ENCODE data around the gene LSS.

DNA sequence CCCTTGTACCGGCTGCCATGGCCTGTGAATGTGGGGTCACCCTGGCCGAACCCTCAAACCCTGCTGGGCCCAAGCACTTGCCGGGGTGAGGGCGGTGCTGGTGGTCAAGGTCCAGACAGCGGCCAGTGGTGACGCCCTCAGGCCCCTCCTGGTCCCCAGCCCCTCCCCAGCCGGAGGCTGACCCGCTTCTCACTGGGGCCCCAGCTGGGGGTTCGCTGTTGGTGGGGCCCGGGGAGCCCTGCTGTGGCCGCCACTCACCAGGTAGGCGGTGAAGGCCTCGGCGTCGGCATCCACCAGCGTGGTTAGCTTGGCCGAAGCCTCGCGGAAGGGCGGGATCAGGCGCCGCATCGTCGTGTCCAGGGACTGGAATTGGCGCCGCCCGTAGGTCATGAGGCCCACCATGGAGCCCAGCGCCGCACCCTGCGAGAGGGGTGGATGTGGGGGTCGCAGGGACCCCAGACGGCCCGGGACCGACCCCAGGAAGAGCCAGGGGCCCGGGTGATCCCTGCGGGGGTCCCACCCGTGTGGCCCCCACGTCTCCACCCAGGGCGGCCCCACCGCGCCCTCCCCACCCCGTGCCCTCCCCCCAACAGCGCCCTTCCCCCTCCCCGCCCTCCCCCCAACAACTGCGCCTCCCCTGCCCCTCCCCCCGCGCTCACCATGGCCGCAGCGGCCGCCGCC lies 83.3 kb downstream of the LSS start:
- TF ChIP-seq, protein P1, sequence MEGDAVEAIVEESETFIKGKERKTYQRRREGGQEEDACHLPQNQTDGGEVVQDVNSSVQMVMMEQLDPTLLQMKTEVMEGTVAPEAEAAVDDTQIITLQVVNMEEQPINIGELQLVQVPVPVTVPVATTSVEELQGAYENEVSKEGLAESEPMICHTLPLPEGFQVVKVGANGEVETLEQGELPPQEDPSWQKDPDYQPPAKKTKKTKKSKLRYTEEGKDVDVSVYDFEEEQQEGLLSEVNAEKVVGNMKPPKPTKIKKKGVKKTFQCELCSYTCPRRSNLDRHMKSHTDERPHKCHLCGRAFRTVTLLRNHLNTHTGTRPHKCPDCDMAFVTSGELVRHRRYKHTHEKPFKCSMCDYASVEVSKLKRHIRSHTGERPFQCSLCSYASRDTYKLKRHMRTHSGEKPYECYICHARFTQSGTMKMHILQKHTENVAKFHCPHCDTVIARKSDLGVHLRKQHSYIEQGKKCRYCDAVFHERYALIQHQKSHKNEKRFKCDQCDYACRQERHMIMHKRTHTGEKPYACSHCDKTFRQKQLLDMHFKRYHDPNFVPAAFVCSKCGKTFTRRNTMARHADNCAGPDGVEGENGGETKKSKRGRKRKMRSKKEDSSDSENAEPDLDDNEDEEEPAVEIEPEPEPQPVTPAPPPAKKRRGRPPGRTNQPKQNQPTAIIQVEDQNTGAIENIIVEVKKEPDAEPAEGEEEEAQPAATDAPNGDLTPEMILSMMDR (IDR thresholded peaks at IDR 0.05) = no peak
- TF ChIP-seq POLR2AphosphoS5 (IDR thresholded peaks at IDR 0.05; ENCODE audit: insufficient read depth in 1 of 2, low read depth in 1 of 2) = no peak

All from vagina (tissue), 2 donors.